KMS-11 (cell line): ENCODE measurements around the gene PLEKHG1.

Experiments used
- H2AFZ ChIP-seq: fragments of 200-600 bp; sonication (generic); 2 replicates; pipeline ENCODE4 v1.6.1; 2016; ENCODE audit warnings: antibody characterized with exemption, mixed run types, low read depth
- H3K27ac ChIP-seq: fragments of 200-600 bp; sonication (generic); 2 replicates; pipeline ENCODE4 v1.6.1; 2016; ENCODE audit warnings: mild to moderate bottlenecking, mixed run types
- H3K27me3 ChIP-seq: fragments of 200-600 bp; sonication (generic); 2 replicates; pipeline ENCODE4 v1.6.1; 2017; ENCODE audit warnings: mild to moderate bottlenecking, low read depth, mixed run types, moderate library complexity; ENCODE audit not compliant: insufficient read depth
- H3K36me3 ChIP-seq: fragments of 200-600 bp; sonication (generic); 2 replicates; pipeline ENCODE4 v1.6.1; 2017; ENCODE audit warnings: mild to moderate bottlenecking, mixed run types; ENCODE audit not compliant: insufficient read depth
- H3K4me1 ChIP-seq: fragments of 200-600 bp; sonication (generic); 2 replicates; pipeline ENCODE4 v1.6.1; 2016; ENCODE audit warnings: mild to moderate bottlenecking, low read depth, mixed run types; ENCODE audit not compliant: poor library complexity, severe bottlenecking
- H3K4me2 ChIP-seq: fragments of 200-600 bp; sonication (generic); 2 replicates; pipeline ENCODE4 v1.7.0; 2016; ENCODE audit warnings: mild to moderate bottlenecking, mixed run types
- H3K4me3 ChIP-seq: fragments of 200-600 bp; sonication (generic); IDR thresholded peaks from 2 replicates; pipeline ENCODE4 v1.6.1; 2017; ENCODE audit warnings: low read depth, low read length, mixed read lengths; ENCODE audit not compliant: insufficient read depth
- H3K79me2 ChIP-seq: fragments of 200-600 bp; sonication (generic); 2 replicates; pipeline ENCODE4 v1.6.1; 2016; ENCODE audit warnings: low read depth, mixed run types; ENCODE audit not compliant: insufficient read depth
- H3K9ac ChIP-seq: fragments of 200-600 bp; sonication (generic); 2 replicates; pipeline ENCODE4 v1.6.1; 2016; ENCODE audit warnings: mild to moderate bottlenecking, mixed run types
- H4K20me1 ChIP-seq: fragments of 200-600 bp; sonication (generic); 2 replicates; pipeline ENCODE4 v1.6.1; 2016; ENCODE audit warnings: mild to moderate bottlenecking, mixed run types; ENCODE audit not compliant: insufficient read depth
- TF ChIP-seq, protein P1 (sequence below): fragments of 200-600 bp; sonication (generic); conservative IDR thresholded peaks from 2 replicates; pipeline ENCODE4 v1.6.1; 2017; ENCODE audit warnings: low read depth, mild to moderate bottlenecking, antibody characterized with exemption, low read length, moderate library complexity, mixed read lengths

Gene PLEKHG1

DNA sequence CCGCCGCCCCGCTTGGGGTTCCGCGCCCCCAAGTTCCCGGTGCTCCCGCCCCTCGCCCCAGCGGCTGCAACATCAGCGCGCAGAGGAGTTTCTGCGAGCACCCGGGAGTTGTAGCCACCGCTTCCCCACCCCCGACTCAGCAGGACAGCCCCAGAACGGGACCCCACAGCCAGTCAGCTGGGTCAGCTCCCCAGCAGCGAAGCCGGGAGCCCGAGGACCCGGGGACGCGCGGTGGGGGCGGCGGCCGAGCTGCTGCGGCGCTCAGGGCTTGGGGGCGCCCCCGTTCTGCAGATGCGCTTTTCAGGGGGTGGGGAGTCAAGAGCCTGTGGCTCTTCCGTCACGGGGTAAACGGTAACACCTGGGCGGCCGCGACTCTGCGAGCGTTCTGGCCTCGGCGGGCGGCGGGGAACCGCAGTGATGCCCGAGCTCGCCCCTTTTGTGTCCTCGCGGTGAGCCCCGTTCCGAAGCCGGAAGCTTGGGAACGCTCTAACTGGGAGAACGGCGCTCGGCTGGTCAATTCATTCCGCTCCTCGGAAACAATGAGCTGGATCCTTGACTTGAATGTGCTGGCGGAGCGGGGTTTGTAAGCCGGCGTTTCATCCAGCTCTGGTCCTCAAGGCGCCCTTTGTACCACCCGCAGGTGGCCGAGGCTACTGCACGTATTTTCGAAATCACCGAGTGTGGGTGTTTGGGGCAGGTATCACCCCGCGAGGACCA, 774 bp downstream of the PLEKHG1 start:
- Histone ChIP-seq H3K4me1 (peaks cover 17% of the 10 kb centered on the region), H3K4me2 (peak overlapping the region; percentile 73), H3K4me3 (no peak overlapping the region), H3K36me3 (no peaks in the 10 kb centered on the region), H3K79me2 (no peaks in the 10 kb centered on the region), H3K27me3 (no peaks in the 10 kb centered on the region), H4K20me1 (no peaks in the 10 kb centered on the region), H3K27ac (no peak overlapping the region), H2AFZ (peak overlapping the region; percentile 73), H3K9ac (peak overlapping the region; percentile 4; the same call in 1 of the 2 replicates)
- TF ChIP-seq, protein P1, sequence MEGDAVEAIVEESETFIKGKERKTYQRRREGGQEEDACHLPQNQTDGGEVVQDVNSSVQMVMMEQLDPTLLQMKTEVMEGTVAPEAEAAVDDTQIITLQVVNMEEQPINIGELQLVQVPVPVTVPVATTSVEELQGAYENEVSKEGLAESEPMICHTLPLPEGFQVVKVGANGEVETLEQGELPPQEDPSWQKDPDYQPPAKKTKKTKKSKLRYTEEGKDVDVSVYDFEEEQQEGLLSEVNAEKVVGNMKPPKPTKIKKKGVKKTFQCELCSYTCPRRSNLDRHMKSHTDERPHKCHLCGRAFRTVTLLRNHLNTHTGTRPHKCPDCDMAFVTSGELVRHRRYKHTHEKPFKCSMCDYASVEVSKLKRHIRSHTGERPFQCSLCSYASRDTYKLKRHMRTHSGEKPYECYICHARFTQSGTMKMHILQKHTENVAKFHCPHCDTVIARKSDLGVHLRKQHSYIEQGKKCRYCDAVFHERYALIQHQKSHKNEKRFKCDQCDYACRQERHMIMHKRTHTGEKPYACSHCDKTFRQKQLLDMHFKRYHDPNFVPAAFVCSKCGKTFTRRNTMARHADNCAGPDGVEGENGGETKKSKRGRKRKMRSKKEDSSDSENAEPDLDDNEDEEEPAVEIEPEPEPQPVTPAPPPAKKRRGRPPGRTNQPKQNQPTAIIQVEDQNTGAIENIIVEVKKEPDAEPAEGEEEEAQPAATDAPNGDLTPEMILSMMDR, result peak; percentile 65

DNA sequence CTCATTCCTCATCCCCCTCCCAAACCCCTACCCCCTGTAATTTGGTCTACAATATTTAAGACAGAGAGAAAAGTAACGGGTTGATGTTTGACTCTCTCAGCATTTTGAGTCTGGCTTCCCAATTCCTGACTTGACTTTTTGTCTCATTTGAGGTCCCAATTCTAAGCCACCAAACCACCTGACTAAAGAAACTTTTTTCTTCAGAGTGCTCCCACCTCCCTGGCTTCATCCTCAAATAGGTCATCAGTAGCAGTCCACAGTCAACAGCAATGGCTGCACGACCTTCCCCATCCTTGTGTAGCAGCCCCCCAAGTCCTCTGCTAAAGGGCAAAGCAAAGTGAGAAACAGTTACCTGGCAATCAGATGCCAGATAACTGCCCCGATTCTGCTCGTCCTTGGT, 1.8 kb downstream of the PLEKHG1 start:
- Histone ChIP-seq H3K4me2 (peak overlapping the region; percentile 73), H3K4me1 (peaks cover 17% of the 10 kb centered on the region), H3K4me3 (no peak overlapping the region), H3K36me3 (no peaks in the 10 kb centered on the region), H2AFZ (peak overlapping the region; percentile 73; the same call in 1 of the 2 replicates), H3K27ac (no peak overlapping the region), H3K27me3 (no peaks in the 10 kb centered on the region), H3K9ac (no peak overlapping the region), H3K79me2 (no peaks in the 10 kb centered on the region), H4K20me1 (no peaks in the 10 kb centered on the region)
- TF ChIP-seq, protein P1, result no peak

DNA sequence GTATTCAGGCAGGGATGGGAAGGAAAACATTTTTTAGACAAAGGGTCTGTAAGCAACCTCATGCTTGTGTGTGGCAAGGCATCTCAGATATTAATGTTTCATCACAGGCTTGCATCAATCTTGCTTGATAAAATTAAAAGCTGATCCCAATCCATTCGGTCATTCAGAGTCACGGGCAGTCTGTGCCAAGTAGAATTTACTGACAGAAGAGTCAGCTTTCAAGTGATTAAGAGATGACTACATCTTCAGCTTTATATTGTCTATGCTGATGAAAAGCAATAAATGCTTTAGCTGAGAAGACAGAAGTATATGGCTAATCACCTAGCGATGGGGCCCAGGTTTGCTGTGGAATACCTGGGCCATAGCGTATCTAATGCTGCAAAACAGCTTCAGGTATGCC, 3.5 kb downstream of the PLEKHG1 start:
- H3K27ac ChIP-seq, result no peak overlapping the region
- H3K4me1 ChIP-seq, result peaks cover 17% of the 10 kb centered on the region
- H3K79me2 ChIP-seq, result no peaks in the 10 kb centered on the region

DNA sequence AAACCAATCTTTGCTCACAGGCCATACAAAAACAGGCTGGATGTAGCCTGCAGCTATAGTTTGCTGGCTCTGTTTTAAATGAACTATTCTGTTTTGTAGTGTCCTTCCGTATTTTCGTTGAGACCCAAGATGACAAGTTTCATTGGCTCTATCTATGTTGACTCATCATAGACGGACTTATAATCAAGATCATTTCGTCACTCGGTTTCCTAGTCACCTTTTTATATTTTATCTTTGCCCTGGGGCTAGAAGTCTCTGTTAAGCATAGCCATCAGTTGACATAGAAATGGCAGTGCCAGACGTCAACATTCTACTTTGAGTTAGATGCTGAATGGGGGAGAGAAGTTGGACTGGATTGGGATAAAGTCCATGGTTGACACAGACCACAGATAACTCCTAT, 4.8 kb downstream of the PLEKHG1 start:
- H3K4me2 ChIP-seq, result no peak overlapping the region
- no peak overlapping the region for H2AFZ ChIP-seq
- H3K4me1 ChIP-seq, result peaks cover 6% of the 10 kb centered on the region
- H4K20me1 ChIP-seq, result no peaks in the 10 kb centered on the region
- no peaks in the 10 kb centered on the region for H3K27me3 ChIP-seq
- no peak overlapping the region for H3K4me3 ChIP-seq
- no peaks in the 10 kb centered on the region for H3K36me3 ChIP-seq
- TF ChIP-seq, protein P1, result no peak
- H3K79me2 ChIP-seq, result no peaks in the 10 kb centered on the region
- no peak overlapping the region for H3K9ac ChIP-seq
- H3K27ac ChIP-seq, result no peak overlapping the region

More for the DNA sequence above, 3.5 kb downstream of the PLEKHG1 start:
- Histone ChIP-seq H3K27me3 (no peaks in the 10 kb centered on the region), H3K4me2 (no peak overlapping the region), H2AFZ (no peak overlapping the region), H3K9ac (no peak overlapping the region), H4K20me1 (no peaks in the 10 kb centered on the region), H3K4me3 (no peak overlapping the region), H3K36me3 (no peaks in the 10 kb centered on the region)
- TF ChIP-seq, protein P1, result no peak
